H1 (cell line): ENCODE results near the gene ARHGAP10.

Experiments used
- BCL11A ChIP-seq, 2 experiments: IDR thresholded peaks; one replicate each; pipeline ENCODE4 v1.6.1; 2011; ENCODE audit warnings: low read depth in 2 of 2, low read length in 2 of 2, mild to moderate bottlenecking in 2 of 2
- EP300 ChIP-seq, 2 experiments: IDR thresholded peaks; 1 replicate in 1 of 2; 2 replicates in 1 of 2; pipeline ENCODE4 v1.6.1; 2011 to 2012; ENCODE audit warnings: low read depth in 2 of 2, low read length in 2 of 2, mild to moderate bottlenecking in 2 of 2, borderline replicate concordance in 1 of 2, inconsistent platforms in 1 of 2, moderate library complexity in 1 of 2
- GTF2F1 ChIP-seq: IDR thresholded peaks from 2 replicates; pipeline ENCODE4 v1.6.1; 2012; ENCODE audit warnings: low read depth, low read length, improper control_type of control experiment, borderline replicate concordance
- POLR2A ChIP-seq, 2 experiments: IDR thresholded peaks; 1 replicate in 1 of 2; 2 replicates in 1 of 2; pipeline ENCODE4 v1.6.1; 2011; ENCODE audit warnings: low read depth in 2 of 2, low read length in 2 of 2, mild to moderate bottlenecking in 2 of 2; ENCODE audit errors: control extremely low read depth in 1 of 2
- POU5F1 ChIP-seq: IDR thresholded peaks from 2 replicates; pipeline ENCODE4 v1.6.1; 2011; ENCODE audit warnings: low read depth, mild to moderate bottlenecking, low read length, moderate library complexity
- RNF2 ChIP-seq: fragments of 200-900, 300-1000 bp; sonication (generic); IDR thresholded peaks from 2 replicates; pipeline ENCODE4 v1.7.1; 2016; ENCODE audit warnings: borderline replicate concordance, low read depth, mild to moderate bottlenecking, antibody characterized with exemption, low read length; ENCODE audit not compliant: poor library complexity, severe bottlenecking; ENCODE audit errors: missing control alignments
- SIN3A ChIP-seq, 2 experiments: IDR thresholded peaks in 1 of 2; conservative IDR thresholded peaks in 1 of 2; 2 replicates each; pipeline ENCODE4 v1.6.1; 2011 to 2012; ENCODE audit warnings: low read length in 2 of 2, improper control_type of control experiment in 1 of 2, low read depth in 1 of 2, mild to moderate bottlenecking in 1 of 2
- TF ChIP-seq, protein P1 (sequence below), 3 experiments: IDR thresholded peaks; 1 replicate in 2 of 3; 2 replicates in 1 of 3; pipeline versions ENCODE4 v1.5.1 to v1.6.1; 2011; ENCODE audit warnings: low read length in 3 of 3, mild to moderate bottlenecking in 3 of 3, inconsistent platforms in 2 of 3, low read depth in 1 of 3, moderate library complexity in 1 of 3; ENCODE audit not compliant: insufficient read depth in 1 of 3; ENCODE audit errors: control extremely low read depth in 1 of 3

DNA sequence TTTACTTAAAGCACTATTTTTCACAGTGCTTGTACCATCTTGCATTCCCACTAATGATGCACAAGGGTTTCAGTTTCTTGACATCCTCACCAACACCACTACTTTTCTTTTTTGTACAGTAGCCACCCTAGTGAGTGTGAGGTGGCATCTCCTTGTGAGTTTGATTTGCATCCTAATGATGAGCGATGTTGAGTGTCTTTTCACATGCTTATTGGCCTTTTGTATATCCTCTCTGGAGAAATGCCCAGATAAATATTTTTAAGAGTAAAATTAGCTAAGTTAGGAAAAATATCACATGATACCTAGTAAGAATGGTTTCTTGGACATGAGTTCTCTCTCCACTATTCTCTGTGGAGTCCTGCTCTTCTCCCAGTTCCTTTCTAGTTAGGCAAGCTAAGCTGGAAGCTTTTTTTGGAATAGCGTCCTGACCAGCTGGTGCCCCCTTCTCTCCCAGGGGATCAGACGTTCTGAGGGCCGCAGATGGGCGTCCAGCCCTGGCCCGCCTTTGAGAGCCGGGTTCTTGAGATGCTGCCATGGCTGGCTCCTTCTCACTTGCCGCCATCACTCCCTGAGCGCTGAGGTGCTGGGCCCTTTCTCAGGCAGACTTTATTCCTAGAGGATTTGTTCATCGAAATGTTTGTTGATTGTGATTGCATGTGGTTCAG is 132.1 kb downstream of the ARHGAP10 start:
- TF ChIP-seq, protein P1, sequence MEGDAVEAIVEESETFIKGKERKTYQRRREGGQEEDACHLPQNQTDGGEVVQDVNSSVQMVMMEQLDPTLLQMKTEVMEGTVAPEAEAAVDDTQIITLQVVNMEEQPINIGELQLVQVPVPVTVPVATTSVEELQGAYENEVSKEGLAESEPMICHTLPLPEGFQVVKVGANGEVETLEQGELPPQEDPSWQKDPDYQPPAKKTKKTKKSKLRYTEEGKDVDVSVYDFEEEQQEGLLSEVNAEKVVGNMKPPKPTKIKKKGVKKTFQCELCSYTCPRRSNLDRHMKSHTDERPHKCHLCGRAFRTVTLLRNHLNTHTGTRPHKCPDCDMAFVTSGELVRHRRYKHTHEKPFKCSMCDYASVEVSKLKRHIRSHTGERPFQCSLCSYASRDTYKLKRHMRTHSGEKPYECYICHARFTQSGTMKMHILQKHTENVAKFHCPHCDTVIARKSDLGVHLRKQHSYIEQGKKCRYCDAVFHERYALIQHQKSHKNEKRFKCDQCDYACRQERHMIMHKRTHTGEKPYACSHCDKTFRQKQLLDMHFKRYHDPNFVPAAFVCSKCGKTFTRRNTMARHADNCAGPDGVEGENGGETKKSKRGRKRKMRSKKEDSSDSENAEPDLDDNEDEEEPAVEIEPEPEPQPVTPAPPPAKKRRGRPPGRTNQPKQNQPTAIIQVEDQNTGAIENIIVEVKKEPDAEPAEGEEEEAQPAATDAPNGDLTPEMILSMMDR (IDR thresholded peaks at IDR 0.05; ENCODE audit: control extremely low read depth in 1 of 3, insufficient read depth in 1 of 3, low read depth in 1 of 3, low read length in 3 of 3), result no peak
- TF ChIP-seq GTF2F1, result no peak
- no peak for TF ChIP-seq POU5F1
- TF ChIP-seq SIN3A (conservative IDR thresholded peaks at IDR 0.05 in 1 of 2, IDR thresholded peaks at IDR 0.05 in 1 of 2; ENCODE audit: low read depth in 1 of 2, low read length in 2 of 2), result no peak
- no peak for TF ChIP-seq POLR2A (IDR thresholded peaks at IDR 0.05; ENCODE audit: control extremely low read depth in 1 of 2, low read depth in 2 of 2, low read length in 2 of 2)
- TF ChIP-seq RNF2, result no peak
- TF ChIP-seq EP300 (IDR thresholded peaks at IDR 0.05; ENCODE audit: borderline replicate concordance in 1 of 2, low read depth in 2 of 2, low read length in 2 of 2), result no peak
- no peak for TF ChIP-seq BCL11A (IDR thresholded peaks at IDR 0.05; ENCODE audit: low read depth in 2 of 2, low read length in 2 of 2)
